ENCODE data around the gene C9orf152.

DNA sequence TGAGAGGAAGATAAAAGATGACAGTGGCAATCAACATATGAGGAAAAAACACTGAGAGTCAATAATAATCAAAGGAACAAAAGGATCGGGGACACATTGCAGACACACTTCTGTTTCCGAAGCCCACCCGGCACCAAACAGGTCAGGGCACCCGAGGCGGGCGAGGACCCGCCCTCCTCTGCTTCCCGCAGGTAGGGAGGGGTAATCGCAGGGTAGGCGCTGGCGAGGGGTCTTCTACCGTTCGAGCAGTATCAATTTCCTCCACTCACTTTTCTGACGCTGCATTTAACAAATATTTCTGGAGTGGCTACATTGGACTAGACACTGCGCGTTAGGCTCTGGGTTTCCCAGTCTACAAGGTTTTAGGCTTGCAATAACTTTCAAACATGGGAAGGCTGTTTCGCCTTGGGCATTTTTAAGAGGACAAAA, 47.1 kb upstream of the C9orf152 start:
- TF ChIP-seq, protein P1, sequence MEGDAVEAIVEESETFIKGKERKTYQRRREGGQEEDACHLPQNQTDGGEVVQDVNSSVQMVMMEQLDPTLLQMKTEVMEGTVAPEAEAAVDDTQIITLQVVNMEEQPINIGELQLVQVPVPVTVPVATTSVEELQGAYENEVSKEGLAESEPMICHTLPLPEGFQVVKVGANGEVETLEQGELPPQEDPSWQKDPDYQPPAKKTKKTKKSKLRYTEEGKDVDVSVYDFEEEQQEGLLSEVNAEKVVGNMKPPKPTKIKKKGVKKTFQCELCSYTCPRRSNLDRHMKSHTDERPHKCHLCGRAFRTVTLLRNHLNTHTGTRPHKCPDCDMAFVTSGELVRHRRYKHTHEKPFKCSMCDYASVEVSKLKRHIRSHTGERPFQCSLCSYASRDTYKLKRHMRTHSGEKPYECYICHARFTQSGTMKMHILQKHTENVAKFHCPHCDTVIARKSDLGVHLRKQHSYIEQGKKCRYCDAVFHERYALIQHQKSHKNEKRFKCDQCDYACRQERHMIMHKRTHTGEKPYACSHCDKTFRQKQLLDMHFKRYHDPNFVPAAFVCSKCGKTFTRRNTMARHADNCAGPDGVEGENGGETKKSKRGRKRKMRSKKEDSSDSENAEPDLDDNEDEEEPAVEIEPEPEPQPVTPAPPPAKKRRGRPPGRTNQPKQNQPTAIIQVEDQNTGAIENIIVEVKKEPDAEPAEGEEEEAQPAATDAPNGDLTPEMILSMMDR (IDR thresholded peaks at IDR 0.05) = no peak
- no peak for TF ChIP-seq EZH2 (IDR thresholded peaks at IDR 0.05)
